Body of pancreas (tissue), 4 donors: Measurements from ENCODE around the gene PRSS33. TPM values are rescaled to one million over a fixed set of nuclear protein-coding genes. Genes with fewer than 3 reads are reported as not detected.
A peak's percentile ranks its signal among the peaks of the same experiment; 100 is the strongest.

Experiments
- ATAC-seq: fragments of 150-250 bp; one replicate; pipeline ENCODE4 v1.9.1; 2016
- DNase-seq, 4 donors: peaks; one replicate each; pipeline ENCODE4 v3.0.0-alpha.2; 2019
- H3K27ac ChIP-seq, 4 donors: fragments of 200-600 bp; sonication (generic); 1 replicate in 3 of 4; 2 replicates in 1 of 4; pipeline versions ENCODE4 v1.5.1 to v1.6.1; 2016 to 2019; ENCODE audit warnings: mild to moderate bottlenecking in 1 of 4, mixed read lengths in 1 of 4, moderate library complexity in 1 of 4
- H3K27me3 ChIP-seq, 2 donors: fragments of 200-600 bp; sonication (generic); one replicate each; pipeline ENCODE4 v1.6.0; 2016; ENCODE audit warnings: mild to moderate bottlenecking in 1 of 2
- H3K36me3 ChIP-seq, 2 donors: fragments of 200-600 bp; sonication (generic); replicated peaks in 1 of 2; 2 replicates each; pipeline ENCODE4 v1.5.1; 2016; ENCODE audit warnings: low read depth in 2 of 2; ENCODE audit not compliant: insufficient read depth in 1 of 2
- H3K4me1 ChIP-seq: fragments of 200-600 bp; sonication (generic); one replicate; pipeline ENCODE4 v1.6.0; 2016
- H3K4me3 ChIP-seq, 2 donors: fragments of 200-600 bp; sonication (generic); 1 replicate in 1 of 2; 2 replicates in 1 of 2; pipeline ENCODE4 v1.5.1; 2016 to 2019
- H3K9me3 ChIP-seq, 3 donors: fragments of 200-600 bp; sonication (generic); 1 replicate in 2 of 3; 2 replicates in 1 of 3; pipeline ENCODE4 v1.5.1; 2016
- POLR2A ChIP-seq, 3 donors: fragments of 450-650 bp; IDR thresholded peaks; one replicate each; pipeline ENCODE4 v1.6.1; 2016; ENCODE audit warnings: antibody characterized with exemption in 3 of 3, mild to moderate bottlenecking in 2 of 3
- WGBS, 2 donors: methylation state at CpG; one replicate each; pipeline ENCODE4 v1.1.5; 2017; 5-methylcytosine and 5-hydroxymethylcytosine counted together
- intact Hi-C: fragments of 100-400 bp; cut with DNase I; formaldehyde crosslinking; loops from one replicate; pipeline ENCODE4 v1.15.1; 2023
- total RNA-seq, 2 donors: library from RNA; depleted of rRNA; stranded (reverse); fragments of >200 nt; gene quantifications; one replicate each; pipeline ENCODE4 v1.1.0, GENCODE V29; 2016
- TF ChIP-seq, protein P1 (sequence below), 7 experiments: fragments of 450-650 bp in 4 of 7; fragments of 200-600 bp in 3 of 7; sonication (generic) in 3 of 7; IDR thresholded peaks; one replicate each; pipeline ENCODE4 v1.5.1; 2016 to 2019; ENCODE audit warnings: antibody characterized with exemption in 7 of 7

Gene PRSS33
- total RNA-seq, 2 donors from 2014 or later, result not detected

DNA sequence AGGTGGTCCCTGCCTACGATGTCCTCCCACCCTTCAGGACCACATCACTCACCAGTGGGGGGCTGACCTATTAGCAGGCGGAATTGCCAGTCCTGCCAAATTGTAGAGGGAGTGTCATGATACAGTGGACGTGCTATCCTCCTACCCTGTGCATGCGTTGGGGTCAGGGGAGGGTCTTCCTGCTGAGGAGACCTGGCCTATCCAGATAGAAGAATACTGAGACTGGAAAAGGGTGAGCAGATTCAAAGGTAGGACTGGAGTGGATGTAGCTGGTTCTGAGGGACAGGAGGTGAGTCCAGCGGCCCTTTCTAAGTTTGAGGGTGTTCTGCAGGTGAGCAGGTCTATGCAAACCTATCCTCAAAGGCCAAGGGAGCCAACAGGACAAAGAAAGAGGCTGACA lies 18.9 kb upstream of the PRSS33 start:
- Histone ChIP-seq H3K27me3 (no peaks in the 10 kb centered on the region), H3K4me3 (no peak overlapping the region), H3K4me1 (no peaks in the 10 kb centered on the region), H3K9me3 (no peaks in the 10 kb centered on the region), H3K36me3 (no peaks in the 10 kb centered on the region), H3K27ac (no peak overlapping the region)
- TF ChIP-seq POLR2A (IDR thresholded peaks at IDR 0.05), result no peak
- TF ChIP-seq, protein P1, sequence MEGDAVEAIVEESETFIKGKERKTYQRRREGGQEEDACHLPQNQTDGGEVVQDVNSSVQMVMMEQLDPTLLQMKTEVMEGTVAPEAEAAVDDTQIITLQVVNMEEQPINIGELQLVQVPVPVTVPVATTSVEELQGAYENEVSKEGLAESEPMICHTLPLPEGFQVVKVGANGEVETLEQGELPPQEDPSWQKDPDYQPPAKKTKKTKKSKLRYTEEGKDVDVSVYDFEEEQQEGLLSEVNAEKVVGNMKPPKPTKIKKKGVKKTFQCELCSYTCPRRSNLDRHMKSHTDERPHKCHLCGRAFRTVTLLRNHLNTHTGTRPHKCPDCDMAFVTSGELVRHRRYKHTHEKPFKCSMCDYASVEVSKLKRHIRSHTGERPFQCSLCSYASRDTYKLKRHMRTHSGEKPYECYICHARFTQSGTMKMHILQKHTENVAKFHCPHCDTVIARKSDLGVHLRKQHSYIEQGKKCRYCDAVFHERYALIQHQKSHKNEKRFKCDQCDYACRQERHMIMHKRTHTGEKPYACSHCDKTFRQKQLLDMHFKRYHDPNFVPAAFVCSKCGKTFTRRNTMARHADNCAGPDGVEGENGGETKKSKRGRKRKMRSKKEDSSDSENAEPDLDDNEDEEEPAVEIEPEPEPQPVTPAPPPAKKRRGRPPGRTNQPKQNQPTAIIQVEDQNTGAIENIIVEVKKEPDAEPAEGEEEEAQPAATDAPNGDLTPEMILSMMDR (IDR thresholded peaks at IDR 0.05), result no peak
- ATAC-seq, result no peak
- intact Hi-C loops, result no loop called here
- DNase-seq, result peak in 1 of 4 donors; percentile 0
- 46 to 66% methylated on average over 3 to 5 of the region's 5 CpGs for WGBS, 2 donors

DNA sequence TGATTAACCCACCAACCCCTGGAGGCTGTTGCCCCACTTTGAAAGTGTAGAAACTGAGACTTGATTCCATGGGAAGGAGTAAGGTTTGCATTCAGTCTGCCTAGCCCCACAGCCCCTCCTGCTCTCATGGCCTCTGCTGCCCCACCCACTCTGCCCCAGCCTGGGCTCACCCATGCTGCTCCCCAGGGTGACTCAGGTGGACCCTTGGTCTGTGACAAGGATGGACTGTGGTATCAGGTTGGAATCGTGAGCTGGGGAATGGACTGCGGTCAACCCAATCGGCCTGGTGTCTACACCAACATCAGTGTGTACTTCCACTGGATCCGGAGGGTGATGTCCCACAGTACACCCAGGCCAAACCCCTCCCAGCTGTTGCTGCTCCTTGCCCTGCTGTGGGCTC lies 17.4 kb upstream of the PRSS33 start:
- Histone ChIP-seq H3K9me3 (no peaks in the 10 kb centered on the region), H3K4me3 (no peak overlapping the region), H3K27ac (no peak overlapping the region), H3K27me3 (no peaks in the 10 kb centered on the region), H3K36me3 (no peaks in the 10 kb centered on the region), H3K4me1 (no peaks in the 10 kb centered on the region)
- intact Hi-C loops, result no loop called here
- ATAC-seq (no peak), DNase-seq (peak in 1 of 4 donors; percentile 2)
- 87 to 88% methylated on average over 4 of the region's 4 CpGs for WGBS, 2 donors
- TF ChIP-seq, protein P1 (IDR thresholded peaks at IDR 0.05), result no peak
- TF ChIP-seq POLR2A (IDR thresholded peaks at IDR 0.05), result no peak

- ATAC-seq, result no peak
- TF ChIP-seq, protein P1 (IDR thresholded peaks at IDR 0.05), result no peak
- TF ChIP-seq POLR2A (IDR thresholded peaks at IDR 0.05), result no peak
- DNase-seq, result no peak
- Histone ChIP-seq H3K4me3 (no peak overlapping the region), H3K36me3 (no peaks in the 10 kb centered on the region), H3K27me3 (no peaks in the 10 kb centered on the region), H3K4me1 (no peaks in the 10 kb centered on the region), H3K9me3 (no peaks in the 10 kb centered on the region), H3K27ac (no peak overlapping the region)
- intact Hi-C loops, result no loop called here
- WGBS, 2 donors, result 82 to 85% methylated on average over 3 of the region's 3 CpGs
These were observed 16.3 kb upstream of the PRSS33 start for GRCh38 chr16:2803545-2804195.

GRCh38 chr16:2799859-2800226 lies 12.5 kb upstream of the PRSS33 start:
- H3K4me3 ChIP-seq, result no peak overlapping the region
- no peaks in the 10 kb centered on the region for H3K36me3 ChIP-seq
- H3K27me3 ChIP-seq, result no peaks in the 10 kb centered on the region
- no peak overlapping the region for H3K27ac ChIP-seq
- H3K9me3 ChIP-seq, result no peaks in the 10 kb centered on the region
- ATAC-seq, result no peak
- TF ChIP-seq POLR2A (IDR thresholded peaks at IDR 0.05), result no peak
- TF ChIP-seq, protein P1 (IDR thresholded peaks at IDR 0.05), result no peak
- WGBS, 2 donors, result 50 to 85% methylated on average over 1 of the region's 1 CpG
- DNase-seq, result peak in 1 of 4 donors; percentile 3
- peaks cover under 1% of the 10 kb centered on the region for H3K4me1 ChIP-seq
- intact Hi-C loops, result no loop called here
